K562 (cell line): ENCODE results near the gene CD274. TPM values are rescaled to one million over a fixed set of nuclear protein-coding genes. Genes with fewer than 3 reads are reported as not detected.

Experiments
- ATAC-seq: fragments of 200-7000 bp; cut with Tn5 transposase; 3 replicates; pipeline ENCODE4 v1.9.1; 2020; ENCODE audit warnings: moderate library complexity
- BruUV-seq: library from RNA; stranded (reverse); fragments of 400-500 nt; replicated peaks from 2 replicates; lab custom pipeline; 2021; lab: Mats Ljungman, UMichigan
- CTCF ChIA-PET: fragments of 300-600 bp; formaldehyde crosslinking; extraction: SDS; loops from one replicate; lab custom pipeline; 2021; ENCODE audit warnings: low intra/inter-chr PET ratio; lab: Yijun Ruan, JAX
- POLR2A ChIA-PET: fragments of 300-600, 350-650 bp; sonication (Branson Sonifier 250); formaldehyde crosslinking; extraction: SDS; loops from one replicate; lab custom pipeline; 2021; ENCODE audit warnings: antibody characterized with exemption, inconsistent platforms; lab: Yijun Ruan, JAX
- DNase-seq, 4 experiments: peaks; one replicate each; pipeline versions ENCODE4 v3.0.0 to v3.0.0-alpha.2; 2011 to 2018; ENCODE audit warnings: low spot score in 3 of 4, mixed read lengths in 3 of 4; ENCODE audit errors: extremely low read depth in 1 of 4
- FAIRE-seq: peaks from 2 replicates; lab custom pipeline; 2011; peaks lifted over from hg19 to GRCh38; lab: Jason Lieb, UNC
- H2AFZ ChIP-seq: 2 replicates; pipeline ENCODE4 v1.6.0; 2011; ENCODE audit warnings: low read depth, low read length, control low read depth, inconsistent platforms
- H3K27ac ChIP-seq: fragments of 200-600 bp; 3 replicates; pipeline ENCODE4 v1.8.0; 2011; ENCODE audit warnings: low read depth, mild to moderate bottlenecking, control low read depth, inconsistent platforms, low read length, moderate library complexity, mixed read lengths; ENCODE audit errors: extremely low read depth
- H3K27me3 ChIP-seq, 2 experiments: fragments of 300-600 bp in 1 of 2; 2 replicates in 1 of 2; 3 replicates in 1 of 2; pipeline versions ENCODE4 v1.6.0 to v1.8.0; 2011; ENCODE audit warnings: inconsistent platforms in 2 of 2, low read length in 2 of 2, mild to moderate bottlenecking in 1 of 2, mixed read lengths in 1 of 2, moderate library complexity in 1 of 2; ENCODE audit not compliant: control insufficient read depth in 2 of 2, insufficient read depth in 2 of 2
- H3K36me3 ChIP-seq: fragments of 300-600 bp; 3 replicates; pipeline ENCODE4 v1.8.0; 2011; ENCODE audit warnings: mild to moderate bottlenecking, low read length, inconsistent platforms; ENCODE audit not compliant: control insufficient read depth, insufficient read depth
- H3K4me1 ChIP-seq, 2 experiments: fragments of 200-600 bp in 1 of 2; replicated peaks in 1 of 2; 2 replicates in 1 of 2; 3 replicates in 1 of 2; pipeline versions ENCODE4 v1.5.1 to v1.8.0; 2011; ENCODE audit warnings: inconsistent platforms in 2 of 2, low read length in 2 of 2, mild to moderate bottlenecking in 1 of 2, mixed read lengths in 1 of 2, moderate library complexity in 1 of 2; ENCODE audit not compliant: control insufficient read depth in 2 of 2, insufficient read depth in 2 of 2
- H3K4me2 ChIP-seq: 2 replicates; pipeline ENCODE4 v1.6.1; 2011; ENCODE audit warnings: low read length, control low read depth, inconsistent platforms, mixed read lengths; ENCODE audit not compliant: insufficient read depth
- H3K4me3 ChIP-seq: fragments of 200-600 bp; sonication (generic), shearing (Covaris generic); 2 replicates; pipeline ENCODE4 v1.5.1; 2016; ENCODE audit warnings: control low read depth, inconsistent platforms
- H3K79me2 ChIP-seq: fragments of 200-600 bp; 3 replicates; pipeline ENCODE4 v1.8.0; 2011; ENCODE audit warnings: low read length, inconsistent platforms; ENCODE audit not compliant: control insufficient read depth, insufficient read depth
- H3K9ac ChIP-seq, 2 experiments: 2 replicates each; pipeline versions ENCODE4 v1.6.0 to v1.6.1; 2011; ENCODE audit warnings: low read depth in 2 of 2, low read length in 2 of 2, control low read depth in 1 of 2, inconsistent platforms in 1 of 2, mild to moderate bottlenecking in 1 of 2, mixed read lengths in 1 of 2; ENCODE audit not compliant: insufficient read depth in 1 of 2
- H3K9me1 ChIP-seq: one replicate; pipeline ENCODE4 v1.6.0; 2011; ENCODE audit warnings: inconsistent platforms, mild to moderate bottlenecking, low read length, moderate library complexity; ENCODE audit not compliant: control insufficient read depth, insufficient read depth
- H3K9me3 ChIP-seq: replicated peaks from 2 replicates; pipeline ENCODE4 v1.5.1; 2011; ENCODE audit warnings: low read depth, low read length, inconsistent platforms; ENCODE audit not compliant: control insufficient read depth, insufficient read depth
- H4K20me1 ChIP-seq: replicated peaks from 2 replicates; pipeline ENCODE4 v1.6.1; 2011; ENCODE audit warnings: low read length, inconsistent platforms, mixed read lengths; ENCODE audit not compliant: control insufficient read depth, insufficient read depth
- ARID3A ChIP-seq: IDR thresholded peaks from 2 replicates; pipeline ENCODE4 v1.6.1; 2012; ENCODE audit warnings: low read depth, low read length, improper control_type of control experiment, borderline replicate concordance
- ETS2 ChIP-seq: IDR thresholded peaks from 2 replicates; pipeline ENCODE4 v1.6.1; 2016; ENCODE audit warnings: borderline replicate concordance, missing genetic modification characterization, mild to moderate bottlenecking, moderate library complexity, missing compliant biosample characterization; ENCODE audit not compliant: poor library complexity, severe bottlenecking
- FOXP4 ChIP-seq: sonication (generic); formaldehyde crosslinking; IDR thresholded peaks from 2 replicates; pipeline ENCODE4 v1.8.0; 2022; ENCODE audit warnings: mild to moderate bottlenecking, missing genetic modification reagents, borderline replicate concordance
- ID3 ChIP-seq, 2 experiments: fragments of 250-450 bp in 1 of 2; fragments of 450-650 bp in 1 of 2; sonication (Bioruptor Pico) in 1 of 2; IDR thresholded peaks; 2 replicates each; pipeline versions ENCODE4 v1.6.1 to v1.8.0; 2016 to 2021; ENCODE audit warnings: mild to moderate bottlenecking in 2 of 2, moderate library complexity in 2 of 2, missing compliant biosample characterization in 1 of 2, missing genetic modification characterization in 1 of 2
- MAZ ChIP-seq, 2 experiments: fragments of 450-650 bp in 1 of 2; sonication (generic) in 1 of 2; formaldehyde crosslinking; IDR thresholded peaks in 1 of 2; conservative IDR thresholded peaks in 1 of 2; 2 replicates each; pipeline versions ENCODE4 v1.4.0 to v1.5.0; 2020; ENCODE audit warnings: mild to moderate bottlenecking in 1 of 2, missing genetic modification reagents in 1 of 2
- MBD2 ChIP-seq: sonication (generic); IDR thresholded peaks from 2 replicates; pipeline ENCODE4 v1.6.1; 2016; ENCODE audit warnings: low read depth, borderline replicate concordance
- ZBTB7A ChIP-seq: IDR thresholded peaks from 2 replicates; pipeline ENCODE4 v1.6.1; 2011; ENCODE audit warnings: low read depth, mild to moderate bottlenecking, low read length, moderate library complexity, borderline replicate concordance; ENCODE audit not compliant: control insufficient read depth
- ZNF146 ChIP-seq: IDR thresholded peaks from one replicate; pipeline ENCODE4 v1.6.1; 2018; ENCODE audit warnings: missing compliant biosample characterization; ENCODE audit not compliant: unreplicated experiment
- ZNF175 ChIP-seq: fragments of 200-800 bp; sonication (Bioruptor generic); IDR thresholded peaks from 2 replicates; pipeline ENCODE4 v1.6.1; 2016; ENCODE audit warnings: low read depth, mild to moderate bottlenecking, missing genetic modification characterization, missing compliant biosample characterization
- ZNF282 ChIP-seq: sonication (generic); formaldehyde crosslinking; IDR thresholded peaks from 2 replicates; pipeline ENCODE4 v1.8.1; 2023; ENCODE audit warnings: missing genetic modification reagents
- ZNF644 ChIP-seq: fragments of 200-800 bp; sonication (Bioruptor generic); IDR thresholded peaks from 2 replicates; pipeline ENCODE4 v1.6.1; 2016; ENCODE audit warnings: low read depth, missing genetic modification characterization, missing compliant biosample characterization
- WGBS: fragments of 100-300 bp; shearing (Covaris generic); methylation state at CpG from one replicate; pipeline ENCODE4 v1.1.6; 2016; ENCODE audit warnings: low coverage, mixed read lengths; ENCODE audit not compliant: insufficient coverage; ENCODE audit errors: missing lambda C conversion rate; 5-methylcytosine and 5-hydroxymethylcytosine counted together
- in situ Hi-C: fragments of 300-500 bp; cut with MboI; formaldehyde crosslinking; loops from 4 replicates; pipeline ENCODE4 v1.15.0; 2018; ENCODE audit warnings: inconsistent platforms, mixed read lengths
- intact Hi-C: fragments of 100-400 bp; cut with micrococcal nuclease; formaldehyde crosslinking; loops from 2 replicates; pipeline ENCODE4 v1.14.2; 2022
- polyA plus RNA-seq, 8 experiments: library from polyadenylated mRNA; depleted of rRNA in 4 of 8; stranded (reverse) in 5 of 8; unstranded in 3 of 8; fragments of >200 nt; fragmentation: Nextera tagmentation in 2 of 8; fragmentation: Illumina TruSeq in 1 of 8; extraction: Ambion mirVana in 2 of 8; extraction: Trizol in 1 of 8; gene quantifications; 2 replicates each; pipeline versions ENCODE4 v1.2.1 to v1.2.3, GENCODE V29; 2011 to 2014; ENCODE audit warnings: inconsistent platforms in 1 of 8, missing spikeins in 1 of 8
- total RNA-seq, 7 experiments: library from RNA; depleted of rRNA in 6 of 7; stranded (reverse); fragments of >200 nt in 6 of 7; fragmentation: Illumina TruSeq in 2 of 7; extraction: Trizol in 2 of 7; gene quantifications; 2 replicates each; pipeline versions ENCODE4 v1.2.1 to v1.2.3, GENCODE V29; 2011 to 2021; ENCODE audit warnings: low replicate concordance in 1 of 7

Gene CD274
- total and polyA plus RNA-seq, 9 of the 15 experiments (the other 6 are each of a cell fraction or from before 2014, with no cell fraction given) = 0.07 to 0.51 (median 0.30) TPM; not detected in 1

GRCh38 chr9:5513966-5514616 lies 63.7 kb downstream of the CD274 start (continued):
- TF ChIP-seq ZNF644 (tag) = no peak
- TF ChIP-seq ARID3A = no peak
- no peak for TF ChIP-seq ZNF282 (CRISPR knock-in tag)
- TF ChIP-seq ZBTB7A = no peak
- no peak for TF ChIP-seq ZNF146
- no peak for TF ChIP-seq MAZ (CRISPR knock-in tag; conservative IDR thresholded peaks at IDR 0.05 in 1 of 2, IDR thresholded peaks at IDR 0.05 in 1 of 2)
- TF ChIP-seq, all 486 proteins: peak for 0

- TF ChIP-seq ID3 (CRISPR knock-in tag; IDR thresholded peaks at IDR 0.05) (no peak), ID3 (tag; IDR thresholded peaks at IDR 0.05) (no peak), MBD2 (no peak), ZNF175 (CRISPR knock-in tag) (no peak), ETS2 (tag) (no peak), FOXP4 (CRISPR knock-in tag) (no peak)
- Histone ChIP-seq H3K27ac (no peak overlapping the region), H3K4me1 (no peaks in the 10 kb centered on the region), H3K36me3 (no peaks in the 10 kb centered on the region), H3K9me3 (no peaks in the 10 kb centered on the region), H3K79me2 (no peaks in the 10 kb centered on the region), H3K9ac (no peak overlapping the region), H3K4me3 (no peak overlapping the region), H2AFZ (no peak overlapping the region), H4K20me1 (no peaks in the 10 kb centered on the region), H3K9me1 (no peaks in the 10 kb centered on the region), H3K4me2 (no peak overlapping the region), H3K27me3 (no peaks in the 10 kb centered on the region; a peak in 1 of 5 replicates)
- POLR2A ChIA-PET = no interaction called here
- WGBS = 50% methylated on average over 5 of the region's 6 CpGs
- in situ Hi-C loops (no loop called here), intact Hi-C loops (no loop called here)
- no TSS peak for BruUV-seq
- FAIRE-seq (no peak), DNase-seq (no peak), ATAC-seq (no peak)
- CTCF ChIA-PET = no interaction called here
These were observed 64.4 kb downstream of the CD274 start for GRCh38 chr9:5514617-5515260.
